Measurements from ENCODE around the gene APC2. TPM values are rescaled to one million over a fixed set of nuclear protein-coding genes. Genes with fewer than 3 reads are reported as not detected.

The APC2 gene
- polyA plus RNA-seq, 4 donors, result 0.58 to 2.1 (median 0.81) TPM; not detected in 1

- Histone ChIP-seq H3K36me3 (ENCODE audit: control insufficient read depth in 3 of 3, insufficient read depth in 2 of 3, low read depth in 1 of 3, low read length in 3 of 3) (peaks cover 0 to 23% (median 6%) of the 10 kb centered on the region in 3 donors), H3K27me3 (ENCODE audit: control insufficient read depth in 3 of 3, insufficient read depth in 3 of 3, low read length in 3 of 3) (peaks cover 7 to 56% (median 40%) of the 10 kb centered on the region in 3 donors), H3K4me3 (ENCODE audit: low read depth in 1 of 3, low read length in 3 of 3) (peak overlapping the region; percentile 12 to 39 (median 19)), H3K27ac (ENCODE audit: low read depth in 1 of 3, low read length in 2 of 3) (no peak overlapping the region), H3K9me3 (ENCODE audit: control insufficient read depth in 2 of 2, insufficient read depth in 1 of 2, low read depth in 1 of 2, low read length in 1 of 2) (no peaks in the 10 kb centered on the region), H3K4me1 (ENCODE audit: control insufficient read depth in 3 of 3, insufficient read depth in 2 of 3, low read depth in 1 of 3, low read length in 2 of 3) (peaks cover 0 to 21% (median 2%) of the 10 kb centered on the region in 3 donors)
- DNase-seq, result no peak
- WGBS, 3 donors, result 2 to 3% (median 3%) methylated on average over 37 to 99 of the region's 99 CpGs
- FAIRE-seq, result no peak
These were observed 3.8 kb upstream of the APC2 start for GRCh38 chr19:1445932-1446712.

GRCh38 chr19:1446713-1447481 is 3.0 kb upstream of the APC2 start:
- no peak for FAIRE-seq
- Histone ChIP-seq H3K36me3 (ENCODE audit: control insufficient read depth in 3 of 3, insufficient read depth in 2 of 3, low read depth in 1 of 3, low read length in 3 of 3) (peaks cover 0 to 15% (median 5%) of the 10 kb centered on the region in 3 donors), H3K9me3 (ENCODE audit: control insufficient read depth in 2 of 2, insufficient read depth in 1 of 2, low read depth in 1 of 2, low read length in 1 of 2) (no peaks in the 10 kb centered on the region), H3K27ac (ENCODE audit: low read depth in 1 of 3, low read length in 2 of 3) (no peak overlapping the region), H3K4me3 (ENCODE audit: low read depth in 1 of 3, low read length in 3 of 3) (no peak overlapping the region), H3K27me3 (ENCODE audit: control insufficient read depth in 3 of 3, insufficient read depth in 3 of 3, low read length in 3 of 3) (peaks cover 14 to 64% (median 43%) of the 10 kb centered on the region in 3 donors), H3K4me1 (ENCODE audit: control insufficient read depth in 3 of 3, insufficient read depth in 2 of 3, low read depth in 1 of 3, low read length in 2 of 3) (peaks cover 0 to 21% (median 2%) of the 10 kb centered on the region in 3 donors)
- no peak for DNase-seq
- 1 to 4% (median 3%) methylated on average over 40 to 63 of the region's 63 CpGs for WGBS, 3 donors

GRCh38 chr19:1447504-1447903 is 2.4 kb upstream of the APC2 start:
- Histone ChIP-seq H3K9me3 (ENCODE audit: control insufficient read depth in 2 of 2, insufficient read depth in 1 of 2, low read depth in 1 of 2, low read length in 1 of 2) (no peaks in the 10 kb centered on the region), H3K4me1 (ENCODE audit: control insufficient read depth in 3 of 3, insufficient read depth in 2 of 3, low read depth in 1 of 3, low read length in 2 of 3) (peaks cover 0 to 21% (median 2%) of the 10 kb centered on the region in 3 donors), H3K4me3 (ENCODE audit: low read depth in 1 of 3, low read length in 3 of 3) (no peak overlapping the region), H3K27ac (ENCODE audit: low read depth in 1 of 3, low read length in 2 of 3) (no peak overlapping the region), H3K27me3 (ENCODE audit: control insufficient read depth in 3 of 3, insufficient read depth in 3 of 3, low read length in 3 of 3) (peaks cover 18 to 70% (median 49%) of the 10 kb centered on the region in 3 donors), H3K36me3 (ENCODE audit: control insufficient read depth in 3 of 3, insufficient read depth in 2 of 3, low read depth in 1 of 3, low read length in 3 of 3) (peaks cover 0 to 10% (median under 1%) of the 10 kb centered on the region in 3 donors)
- WGBS, 3 donors, result 10 to 23% (median 19%) methylated on average over 4 of the region's 4 CpGs
- FAIRE-seq, result no peak
- no peak for DNase-seq

GRCh38 chr19:1447944-1448343 is 2.0 kb upstream of the APC2 start:
- Histone ChIP-seq H3K36me3 (ENCODE audit: control insufficient read depth in 3 of 3, insufficient read depth in 2 of 3, low read depth in 1 of 3, low read length in 3 of 3) (peaks cover 0 to 6% (median 0%) of the 10 kb centered on the region in 3 donors), H3K4me1 (ENCODE audit: control insufficient read depth in 3 of 3, insufficient read depth in 2 of 3, low read depth in 1 of 3, low read length in 2 of 3) (peaks cover 0 to 21% (median 2%) of the 10 kb centered on the region in 3 donors), H3K9me3 (ENCODE audit: control insufficient read depth in 2 of 2, insufficient read depth in 1 of 2, low read depth in 1 of 2, low read length in 1 of 2) (no peaks in the 10 kb centered on the region), H3K27ac (ENCODE audit: low read depth in 1 of 3, low read length in 2 of 3) (no peak overlapping the region), H3K4me3 (ENCODE audit: low read depth in 1 of 3, low read length in 3 of 3) (no peak overlapping the region), H3K27me3 (ENCODE audit: control insufficient read depth in 3 of 3, insufficient read depth in 3 of 3, low read length in 3 of 3) (peaks cover 22 to 75% (median 49%) of the 10 kb centered on the region in 3 donors)
- FAIRE-seq (no peak), DNase-seq (no peak)
- 66 to 80% (median 77%) methylated on average over 9 of the region's 9 CpGs for whole genome bisulfite sequencing, 3 donors

- no peak for FAIRE-seq
- 47 to 56% (median 52%) methylated on average over 19 to 22 of the region's 22 CpGs for WGBS, 3 donors
These were observed 1.1 kb downstream of the APC2 start for GRCh38 chr19:1450735-1451731.

GRCh38 chr19:1451916-1452801 is 2.2 kb downstream of the APC2 start:
- Histone ChIP-seq H3K4me1 (ENCODE audit: control insufficient read depth in 3 of 3, insufficient read depth in 2 of 3, low read depth in 1 of 3, low read length in 2 of 3) (peaks cover 0 to 11% (median 0%) of the 10 kb centered on the region in 3 donors), H3K9me3 (ENCODE audit: control insufficient read depth in 2 of 2, insufficient read depth in 1 of 2, low read depth in 1 of 2, low read length in 1 of 2) (no peaks in the 10 kb centered on the region), H3K4me3 (ENCODE audit: low read depth in 1 of 3, low read length in 3 of 3) (no peak overlapping the region), H3K36me3 (ENCODE audit: control insufficient read depth in 3 of 3, insufficient read depth in 2 of 3, low read depth in 1 of 3, low read length in 3 of 3) (no peaks in the 10 kb centered on the region), H3K27ac (ENCODE audit: low read depth in 1 of 3, low read length in 2 of 3) (no peak overlapping the region), H3K27me3 (ENCODE audit: control insufficient read depth in 3 of 3, insufficient read depth in 3 of 3, low read length in 3 of 3) (peaks cover 30 to 94% (median 52%) of the 10 kb centered on the region in 3 donors)
- FAIRE-seq (no peak), DNase-seq (no peak)
- 30 to 40% (median 31%) methylated on average over 31 to 39 of the region's 39 CpGs for WGBS, 3 donors

More at GRCh38 chr19:1450735-1451731, 1.1 kb downstream of the APC2 start:
- peaks cover 0 to 8% (median 0%) of the 10 kb centered on the region in 3 donors for H3K4me1 ChIP-seq (ENCODE audit: control insufficient read depth in 3 of 3, insufficient read depth in 2 of 3, low read depth in 1 of 3, low read length in 2 of 3)
- no peak overlapping the region for H3K27ac ChIP-seq (ENCODE audit: low read depth in 1 of 3, low read length in 2 of 3)
- no peaks in the 10 kb centered on the region for H3K9me3 ChIP-seq (ENCODE audit: control insufficient read depth in 2 of 2, insufficient read depth in 1 of 2, low read depth in 1 of 2, low read length in 1 of 2)
- H3K4me3 ChIP-seq (ENCODE audit: low read depth in 1 of 3, low read length in 3 of 3), result no peak overlapping the region
- no peaks in the 10 kb centered on the region for H3K36me3 ChIP-seq (ENCODE audit: control insufficient read depth in 3 of 3, insufficient read depth in 2 of 3, low read depth in 1 of 3, low read length in 3 of 3)
- peaks cover 22 to 95% (median 54%) of the 10 kb centered on the region in 3 donors for H3K27me3 ChIP-seq (ENCODE audit: control insufficient read depth in 3 of 3, insufficient read depth in 3 of 3, low read length in 3 of 3)
- DNase-seq, result no peak

GRCh38 chr19:1452802-1453524 is 3.0 kb downstream of the APC2 start:
- H3K4me1 ChIP-seq (ENCODE audit: control insufficient read depth in 3 of 3, insufficient read depth in 2 of 3, low read depth in 1 of 3, low read length in 2 of 3), result peaks cover 0 to 11% (median 0%) of the 10 kb centered on the region in 3 donors
- peaks cover 30 to 94% (median 44%) of the 10 kb centered on the region in 3 donors for H3K27me3 ChIP-seq (ENCODE audit: control insufficient read depth in 3 of 3, insufficient read depth in 3 of 3, low read length in 3 of 3)
- 25 to 60% (median 40%) methylated on average over 21 to 30 of the region's 30 CpGs for WGBS, 3 donors
- no peak for DNase-seq
- H3K9me3 ChIP-seq (ENCODE audit: control insufficient read depth in 2 of 2, insufficient read depth in 1 of 2, low read depth in 1 of 2, low read length in 1 of 2), result no peaks in the 10 kb centered on the region
- no peak for FAIRE-seq
- no peaks in the 10 kb centered on the region for H3K36me3 ChIP-seq (ENCODE audit: control insufficient read depth in 3 of 3, insufficient read depth in 2 of 3, low read depth in 1 of 3, low read length in 3 of 3)
- H3K27ac ChIP-seq (ENCODE audit: low read depth in 1 of 3, low read length in 2 of 3), result no peak overlapping the region
- no peak overlapping the region for H3K4me3 ChIP-seq (ENCODE audit: low read depth in 1 of 3, low read length in 3 of 3)

Measured in small intestine (tissue), 7 donors.